ENCODE measurements around the gene NDUFA7.
A peak's percentile ranks its signal among the peaks of the same experiment; 100 is the strongest.
"Not testable (repeated sequence)": the region's sequence is repeated elsewhere in the genome, so short reads cannot be mapped to it uniquely, and the experiment has no call there.

NDUFA7 gene

GRCh38 chr19:8308891-8309291, 12.3 kb downstream of the NDUFA7 start:
- H3K9me3 ChIP-seq (ENCODE audit: control insufficient read depth, insufficient read depth, low read length): no peaks in the 10 kb centered on the region
- H3K4me1 ChIP-seq (ENCODE audit: control insufficient read depth, insufficient read depth, low read length): no peaks in the 10 kb centered on the region
- peak overlapping the region; percentile 97 for H3K4me3 ChIP-seq (ENCODE audit: low read depth, low read length)
- H3K9ac ChIP-seq (ENCODE audit: low read depth, low read length): no peak overlapping the region
- no peaks in the 10 kb centered on the region for H3K27me3 ChIP-seq (ENCODE audit: control insufficient read depth, insufficient read depth, low read length)
- peaks cover 32% of the 10 kb centered on the region for H3K36me3 ChIP-seq (ENCODE audit: control insufficient read depth, insufficient read depth, low read length)

- H3K27me3 ChIP-seq (ENCODE audit: control insufficient read depth, insufficient read depth, low read length): no peaks in the 10 kb centered on the region
- H3K9ac ChIP-seq (ENCODE audit: low read depth, low read length): peak within 1 kb of the TSS; percentile 79
- peaks cover 29% of the 10 kb centered on the region for H3K36me3 ChIP-seq (ENCODE audit: control insufficient read depth, insufficient read depth, low read length)
- peak within 1 kb of the TSS; percentile 97 for H3K4me3 ChIP-seq (ENCODE audit: low read depth, low read length)
- no peaks in the 10 kb centered on the region for H3K4me1 ChIP-seq (ENCODE audit: control insufficient read depth, insufficient read depth, low read length)
- no peaks in the 10 kb centered on the region for H3K9me3 ChIP-seq (ENCODE audit: control insufficient read depth, insufficient read depth, low read length)
Observed at GRCh38 chr19:8307965-8308866, 13.0 kb downstream of the NDUFA7 start, which contains the start of gene CD320. CD320 (minus strand) TSS chr19:8308358; CDS start chr19:8308290, 68 bp downstream.

- H3K36me3 ChIP-seq (ENCODE audit: control insufficient read depth, insufficient read depth, low read length): peaks cover 29% of the 10 kb centered on the region
- no peaks in the 10 kb centered on the region for H3K9me3 ChIP-seq (ENCODE audit: control insufficient read depth, insufficient read depth, low read length)
- H3K4me3 ChIP-seq (ENCODE audit: low read depth, low read length): peak overlapping the region; percentile 97
- H3K9ac ChIP-seq (ENCODE audit: low read depth, low read length): peak overlapping the region; percentile 79
- H3K4me1 ChIP-seq (ENCODE audit: control insufficient read depth, insufficient read depth, low read length): no peaks in the 10 kb centered on the region
- H3K27me3 ChIP-seq (ENCODE audit: control insufficient read depth, insufficient read depth, low read length): no peaks in the 10 kb centered on the region
Observed at GRCh38 chr19:8307400-8307964, 13.7 kb downstream of the NDUFA7 start.

DNA sequence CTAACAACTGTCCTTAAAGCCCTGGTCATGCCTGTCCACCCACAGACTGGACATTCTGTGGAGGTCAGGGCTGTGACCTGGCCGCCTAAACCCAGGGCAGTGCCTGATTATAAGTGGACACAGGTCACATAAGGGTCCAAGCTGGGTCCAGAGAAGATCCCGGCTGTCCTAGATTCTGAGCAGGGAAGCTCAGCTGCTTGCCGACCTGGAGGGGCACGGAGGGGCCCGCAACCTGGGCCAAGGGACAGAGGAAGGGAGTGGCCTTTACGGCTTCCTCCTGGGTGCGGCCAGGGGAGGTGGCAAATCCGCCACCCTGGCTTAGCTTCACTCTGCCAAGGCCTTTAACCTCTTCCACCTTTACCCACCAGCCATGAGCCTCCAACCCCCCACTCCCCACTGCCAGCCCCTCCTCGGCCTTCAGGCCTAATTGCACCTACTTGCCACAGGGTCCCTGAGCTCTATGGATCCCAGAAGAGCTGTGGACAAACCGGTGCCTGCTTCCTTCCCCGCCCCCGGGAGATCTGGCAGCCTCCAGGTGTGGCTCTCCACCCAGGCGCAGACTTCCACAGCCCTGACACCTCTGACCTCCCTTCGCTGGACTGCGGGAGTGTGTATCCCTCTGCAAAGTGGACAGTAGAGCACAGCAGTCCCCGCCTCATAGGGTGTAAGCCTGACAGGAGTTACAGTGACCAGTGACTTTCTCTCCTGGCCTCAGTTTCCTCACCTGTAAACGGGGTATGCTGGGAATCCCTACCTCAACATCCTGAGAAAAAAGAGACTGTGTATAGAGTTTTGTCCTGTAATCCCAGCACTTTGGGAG, 14.7 kb downstream of the NDUFA7 start:
- H3K9ac ChIP-seq (ENCODE audit: low read depth, low read length): no peak overlapping the region

GRCh38 chr19:8305798-8306197, 15.4 kb downstream of the NDUFA7 start:
- no peak overlapping the region for H3K4me3 ChIP-seq (ENCODE audit: low read depth, low read length)
- H3K27me3 ChIP-seq (ENCODE audit: control insufficient read depth, insufficient read depth, low read length): no peaks in the 10 kb centered on the region
- no peaks in the 10 kb centered on the region for H3K4me1 ChIP-seq (ENCODE audit: control insufficient read depth, insufficient read depth, low read length)
- H3K36me3 ChIP-seq (ENCODE audit: control insufficient read depth, insufficient read depth, low read length): peaks cover 20% of the 10 kb centered on the region
- no peak overlapping the region for H3K9ac ChIP-seq (ENCODE audit: low read depth, low read length)
- H3K9me3 ChIP-seq (ENCODE audit: control insufficient read depth, insufficient read depth, low read length): no peaks in the 10 kb centered on the region

More for the DNA sequence above, 14.7 kb downstream of the NDUFA7 start:
- Histone ChIP-seq H3K4me3 (ENCODE audit: low read depth, low read length) (no peak overlapping the region), H3K9me3 (ENCODE audit: control insufficient read depth, insufficient read depth, low read length) (no peaks in the 10 kb centered on the region), H3K36me3 (ENCODE audit: control insufficient read depth, insufficient read depth, low read length) (peaks cover 26% of the 10 kb centered on the region), H3K27me3 (ENCODE audit: control insufficient read depth, insufficient read depth, low read length) (no peaks in the 10 kb centered on the region), H3K4me1 (ENCODE audit: control insufficient read depth, insufficient read depth, low read length) (no peaks in the 10 kb centered on the region)

DNA sequence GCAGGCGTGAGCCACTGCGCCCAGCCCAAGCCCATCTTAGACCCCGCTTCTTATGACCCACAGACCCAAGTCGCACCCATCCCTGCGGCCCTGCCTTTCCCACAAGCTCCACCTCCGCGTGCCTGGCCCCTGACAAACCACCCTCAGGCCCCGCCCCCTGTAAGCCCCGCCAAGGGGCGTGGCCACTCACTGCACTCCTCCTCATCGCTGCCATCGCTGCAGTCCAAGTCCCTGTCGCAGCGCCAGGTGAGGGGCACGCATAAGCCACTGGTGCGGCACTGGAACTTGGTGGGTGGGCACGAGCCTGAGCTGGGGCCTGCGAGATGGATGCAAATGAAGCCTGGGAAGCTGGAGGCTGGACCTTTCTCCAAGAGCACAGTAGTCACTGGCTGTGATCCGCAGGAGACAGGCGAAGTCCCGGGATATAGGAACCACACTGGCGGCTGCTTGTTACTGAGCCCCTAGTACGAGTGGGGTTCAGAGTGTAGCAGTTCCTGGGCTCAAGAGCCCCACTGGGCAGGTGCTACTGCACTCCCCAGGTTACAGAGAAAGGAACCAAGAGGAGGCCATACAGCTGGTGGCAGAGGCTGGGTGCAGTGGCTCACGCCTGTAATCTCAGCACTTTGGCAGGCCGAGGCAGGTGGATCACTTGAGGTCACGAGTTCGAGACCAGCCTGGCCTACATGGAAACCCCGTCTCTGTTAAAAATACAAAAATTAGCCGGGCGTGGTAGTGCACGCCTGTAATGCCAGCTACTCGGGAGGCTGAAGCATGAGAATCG, 16.1 kb downstream of the NDUFA7 start:
- Histone ChIP-seq H3K4me3 (ENCODE audit: low read depth, low read length) (no peak overlapping the region), H3K27me3 (ENCODE audit: control insufficient read depth, insufficient read depth, low read length) (no peaks in the 10 kb centered on the region), H3K9ac (ENCODE audit: low read depth, low read length) (no peak overlapping the region), H3K9me3 (ENCODE audit: control insufficient read depth, insufficient read depth, low read length) (no peaks in the 10 kb centered on the region), H3K36me3 (ENCODE audit: control insufficient read depth, insufficient read depth, low read length) (peaks cover 15% of the 10 kb centered on the region), H3K4me1 (ENCODE audit: control insufficient read depth, insufficient read depth, low read length) (no peaks in the 10 kb centered on the region)

GRCh38 chr19:8302734-8303133, 18.4 kb downstream of the NDUFA7 start:
- H3K9me3 ChIP-seq (ENCODE audit: control insufficient read depth, insufficient read depth, low read length): no peaks in the 10 kb centered on the region
- H3K27me3 ChIP-seq (ENCODE audit: control insufficient read depth, insufficient read depth, low read length): no peaks in the 10 kb centered on the region
- peaks cover 8% of the 10 kb centered on the region for H3K36me3 ChIP-seq (ENCODE audit: control insufficient read depth, insufficient read depth, low read length)
- no peak overlapping the region for H3K4me3 ChIP-seq (ENCODE audit: low read depth, low read length)
- H3K9ac ChIP-seq (ENCODE audit: low read depth, low read length): no peak overlapping the region
- no peaks in the 10 kb centered on the region for H3K4me1 ChIP-seq (ENCODE audit: control insufficient read depth, insufficient read depth, low read length)

DNA sequence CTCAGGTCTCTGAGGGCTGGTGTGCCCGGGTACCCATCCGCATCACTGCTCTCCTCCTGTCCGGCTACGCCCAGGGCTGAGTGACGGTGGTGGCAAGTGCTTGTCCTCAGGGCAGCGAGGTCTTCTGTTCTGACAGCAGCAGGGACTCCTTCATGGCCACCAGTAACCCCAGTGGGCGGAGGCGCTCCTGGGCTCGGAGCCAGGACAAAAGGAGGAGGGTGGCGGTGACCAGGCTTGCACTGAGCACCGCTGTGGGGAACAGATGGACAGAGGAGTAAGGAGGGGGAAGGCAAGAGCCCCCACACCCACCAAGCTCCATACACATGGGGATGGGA, 18.9 kb downstream of the NDUFA7 start:
- Histone ChIP-seq H3K27me3 (ENCODE audit: control insufficient read depth, insufficient read depth, low read length) (no peaks in the 10 kb centered on the region), H3K9ac (ENCODE audit: low read depth, low read length) (no peak overlapping the region), H3K9me3 (ENCODE audit: control insufficient read depth, insufficient read depth, low read length) (no peaks in the 10 kb centered on the region), H3K4me3 (ENCODE audit: low read depth, low read length) (no peak overlapping the region), H3K36me3 (ENCODE audit: control insufficient read depth, insufficient read depth, low read length) (peaks cover 8% of the 10 kb centered on the region), H3K4me1 (ENCODE audit: control insufficient read depth, insufficient read depth, low read length) (no peaks in the 10 kb centered on the region)

- H3K27me3 ChIP-seq (ENCODE audit: control insufficient read depth, insufficient read depth, low read length); H3K9me3 ChIP-seq (ENCODE audit: control insufficient read depth, insufficient read depth, low read length); H3K4me3 ChIP-seq (ENCODE audit: low read depth, low read length); H3K4me1 ChIP-seq (ENCODE audit: control insufficient read depth, insufficient read depth, low read length); H3K9ac ChIP-seq (ENCODE audit: low read depth, low read length); H3K36me3 ChIP-seq (ENCODE audit: control insufficient read depth, insufficient read depth, low read length): not testable (repeated sequence)
Observed at GRCh38 chr19:8291337-8291736, 29.8 kb downstream of the NDUFA7 start.

- H3K9me3 ChIP-seq (ENCODE audit: control insufficient read depth, insufficient read depth, low read length); H3K4me1 ChIP-seq (ENCODE audit: control insufficient read depth, insufficient read depth, low read length); H3K9ac ChIP-seq (ENCODE audit: low read depth, low read length); H3K4me3 ChIP-seq (ENCODE audit: low read depth, low read length); H3K36me3 ChIP-seq (ENCODE audit: control insufficient read depth, insufficient read depth, low read length); H3K27me3 ChIP-seq (ENCODE audit: control insufficient read depth, insufficient read depth, low read length): not testable (repeated sequence)
Observed at GRCh38 chr19:8276508-8276907, 44.7 kb downstream of the NDUFA7 start.

DNA sequence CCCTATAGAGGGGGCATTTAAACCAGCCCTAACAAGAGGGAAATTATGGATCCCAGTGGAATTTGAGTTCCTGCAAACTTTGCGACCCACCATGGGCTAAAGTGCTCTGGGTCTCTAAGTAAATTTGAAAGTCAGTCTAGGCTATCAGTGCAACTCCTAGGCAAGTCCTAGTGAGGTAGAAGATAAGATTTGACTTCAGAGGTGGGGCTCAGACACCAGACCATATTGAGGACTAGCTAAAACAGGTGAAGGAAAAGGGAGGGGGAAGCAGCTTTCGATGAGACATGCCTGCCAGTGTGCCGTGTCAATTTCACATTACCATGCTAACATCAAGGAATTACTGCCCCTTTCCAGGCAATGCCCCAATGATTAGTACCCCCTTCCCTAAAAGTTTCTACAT, 51.5 kb downstream of the NDUFA7 start:
- H3K9me3 ChIP-seq (ENCODE audit: control insufficient read depth, insufficient read depth, low read length): no peaks in the 10 kb centered on the region
- peaks cover 5% of the 10 kb centered on the region for H3K27me3 ChIP-seq (ENCODE audit: control insufficient read depth, insufficient read depth, low read length)
- no peak overlapping the region for H3K9ac ChIP-seq (ENCODE audit: low read depth, low read length)
- H3K4me1 ChIP-seq (ENCODE audit: control insufficient read depth, insufficient read depth, low read length): peaks cover 5% of the 10 kb centered on the region
- H3K36me3 ChIP-seq (ENCODE audit: control insufficient read depth, insufficient read depth, low read length): no peaks in the 10 kb centered on the region
- no peak overlapping the region for H3K4me3 ChIP-seq (ENCODE audit: low read depth, low read length)

Data from iPS-15b (cell line).